SK-N-SH (cell line): ENCODE measurements around the gene TBX15. TPM values are rescaled to one million over a fixed set of nuclear protein-coding genes. Genes with fewer than 3 reads are reported as not detected.
"Not testable (repeated sequence)": the region's sequence is repeated elsewhere in the genome, so short reads cannot be mapped to it uniquely, and the experiment has no call there.

Experiments used
- CTCF ChIA-PET: fragments of 300-600, 350-600 bp; formaldehyde crosslinking; extraction: SDS; loops from one replicate; lab custom pipeline; 2021; lab: Yijun Ruan, JAX
- POLR2A ChIA-PET: fragments of 350-600 bp; sonication (Branson Sonifier 250); formaldehyde crosslinking; extraction: SDS; loops from one replicate; lab custom pipeline; 2020; ENCODE audit warnings: antibody characterized with exemption, inconsistent platforms; lab: Yijun Ruan, JAX
- DNase-seq: peaks from one replicate; pipeline ENCODE4 v3.0.0; 2012
- H2AFZ ChIP-seq: fragments of 200-600 bp; sonication (generic); 2 replicates; pipeline ENCODE4 v1.8.1; 2016; ENCODE audit warnings: antibody characterized with exemption, mild to moderate bottlenecking, low read depth
- H3F3A ChIP-seq: fragments of 200-600 bp; sonication (generic); replicated peaks from 2 replicates; pipeline ENCODE3; 2016; ENCODE audit warnings: antibody characterized with exemption, mild to moderate bottlenecking; ENCODE audit not compliant: insufficient read depth
- H3K27ac ChIP-seq, 2 experiments: fragments of 200-500 bp in 1 of 2; fragments of 200-600 bp in 1 of 2; sonication (Bioruptor generic) in 1 of 2; sonication (generic), shearing (Covaris generic) in 1 of 2; 2 replicates each; pipeline versions ENCODE4 v1.5.1 to v1.6.1; 2014 to 2016; ENCODE audit warnings: low read depth in 2 of 2, inconsistent platforms in 1 of 2, low read length in 1 of 2, mild to moderate bottlenecking in 1 of 2, mixed read lengths in 1 of 2
- H3K27me3 ChIP-seq: fragments of 200-600 bp; sonication (generic), shearing (Covaris generic); 2 replicates; pipeline ENCODE4 v1.6.1; 2016; ENCODE audit warnings: mixed run types; ENCODE audit not compliant: insufficient read depth
- H3K36me3 ChIP-seq, 2 experiments: fragments of 200-500 bp in 1 of 2; fragments of 200-600 bp in 1 of 2; sonication (Bioruptor generic) in 1 of 2; sonication (generic) in 1 of 2; replicated peaks in 1 of 2; 2 replicates each; pipeline versions ENCODE3 to v1.5.1; 2014 to 2016; ENCODE audit warnings: low read length in 1 of 2, mild to moderate bottlenecking in 1 of 2; ENCODE audit not compliant: insufficient read depth in 2 of 2, control insufficient read depth in 1 of 2
- H3K4me1 ChIP-seq, 2 experiments: fragments of 200-500 bp in 1 of 2; fragments of 200-600 bp in 1 of 2; sonication (Bioruptor generic) in 1 of 2; sonication (generic), shearing (Covaris generic) in 1 of 2; 2 replicates each; pipeline versions ENCODE4 v1.5.1 to v1.6.1; 2014 to 2016; ENCODE audit warnings: low read depth in 1 of 2, low read length in 1 of 2, mixed run types in 1 of 2; ENCODE audit not compliant: insufficient read depth in 2 of 2, control insufficient read depth in 1 of 2
- H3K4me2 ChIP-seq: fragments of 200-600 bp; sonication (generic), shearing (Covaris generic); 2 replicates; pipeline ENCODE4 v1.6.1; 2017; ENCODE audit warnings: mixed run types
- H3K4me3 ChIP-seq, 2 experiments: fragments of 200-500 bp in 1 of 2; fragments of 200-600 bp in 1 of 2; sonication (Bioruptor generic) in 1 of 2; sonication (generic), shearing (Covaris generic) in 1 of 2; 2 replicates each; pipeline versions ENCODE4 v1.5.1 to v1.8.1; 2014 to 2016; ENCODE audit warnings: low read depth in 2 of 2, inconsistent platforms in 1 of 2, low read length in 1 of 2, mild to moderate bottlenecking in 1 of 2, mixed read lengths in 1 of 2, moderate library complexity in 1 of 2
- H3K79me2 ChIP-seq: fragments of 200-600 bp; sonication (generic); 2 replicates; pipeline ENCODE4 v1.8.1; 2017; ENCODE audit warnings: mild to moderate bottlenecking; ENCODE audit not compliant: insufficient read depth
- H3K9ac ChIP-seq: fragments of 200-600 bp; sonication (generic); 2 replicates; pipeline ENCODE4 v1.6.1; 2017; ENCODE audit warnings: mixed run types
- H3K9me2 ChIP-seq: fragments of 200-600 bp; sonication (generic); 2 replicates; pipeline ENCODE4 v1.6.1; 2017; ENCODE audit warnings: mixed run types
- H3K9me3 ChIP-seq: fragments of 200-600 bp; sonication (generic); 2 replicates; pipeline ENCODE4 v1.6.1; 2017; ENCODE audit warnings: mixed run types, mild to moderate bottlenecking, moderate library complexity
- H4K20me1 ChIP-seq: fragments of 200-600 bp; sonication (generic); 2 replicates; pipeline ENCODE4 v1.6.1; 2017; ENCODE audit warnings: mild to moderate bottlenecking, mixed run types; ENCODE audit not compliant: insufficient read depth
- NRF1 ChIP-seq: IDR thresholded peaks from 2 replicates; pipeline ENCODE4 v1.6.1; 2012; ENCODE audit warnings: low read depth, mild to moderate bottlenecking, low read length
- PBX3 ChIP-seq: IDR thresholded peaks from 2 replicates; pipeline ENCODE4; 2012
- USF1 ChIP-seq: IDR thresholded peaks from 2 replicates; pipeline ENCODE4 v1.4.0; 2012; ENCODE audit warnings: low read depth, borderline replicate concordance
- WGBS: methylation state at CpG from one replicate; pipeline ENCODE4 v1.1.6; 2017; ENCODE audit warnings: low lambda C conversion rate; 5-methylcytosine and 5-hydroxymethylcytosine counted together
- polyA plus RNA-seq, 3 experiments: library from polyadenylated mRNA; depleted of rRNA; stranded (reverse); fragments of >200 nt; gene quantifications; 2 replicates each; pipeline ENCODE4 v1.2.3, GENCODE V29; 2012

The TBX15 gene
- polyA plus RNA-seq, 1 of the 3 experiments (the other 2 are of a cell fraction), result 0.02 TPM

- Histone ChIP-seq H4K20me1 (no peaks in the 10 kb centered on the region), H3K79me2 (no peaks in the 10 kb centered on the region), H3K9me3 (no peaks in the 10 kb centered on the region)
- TF ChIP-seq NRF1 (no peak), PBX3 (no peak)
- TF ChIP-seq, all 33 proteins: peak for 0
- no peaks in the 10 kb centered on the region for H3K9me2 ChIP-seq
- CTCF ChIA-PET, result no interaction called here
- no peak for DNase-seq
- no peaks in the 10 kb centered on the region for H3K4me1 ChIP-seq
- no peaks in the 10 kb centered on the region for H3K36me3 ChIP-seq
- H3K27me3 ChIP-seq, result 0 out of 2 replicates have a peak, but pooled peaks cover 4% of the 10 kb centered on the region
- H3K4me2 ChIP-seq, result no peak overlapping the region
- H3K27ac ChIP-seq, result no peak overlapping the region
- no peak overlapping the region for H3K9ac ChIP-seq
- POLR2A ChIA-PET, result no interaction called here
- no peaks in the 10 kb centered on the region for H3F3A ChIP-seq
- no peak overlapping the region for H3K4me3 ChIP-seq
- WGBS, result 13% methylated on average over 6 of the region's 6 CpGs
- no peak overlapping the region for H2AFZ ChIP-seq
These were observed 69.8 kb downstream of the TBX15 start for GRCh38 chr1:118918230-118918939.

GRCh38 chr1:118916346-118916745 lies 71.8 kb downstream of the TBX15 start:
- H3K4me3 ChIP-seq, H4K20me1 ChIP-seq, H3K36me3 ChIP-seq, H3K9ac ChIP-seq, H3K79me2 ChIP-seq, H2AFZ ChIP-seq, DNase-seq, CTCF ChIA-PET, H3K27ac ChIP-seq, H3K4me1 ChIP-seq, H3K9me2 ChIP-seq, POLR2A ChIA-PET, H3K27me3 ChIP-seq, H3F3A ChIP-seq, H3K4me2 ChIP-seq, H3K9me3 ChIP-seq: not testable (repeated sequence)
- WGBS, result 15% methylated on average over 4 of the region's 4 CpGs

- Histone ChIP-seq H3F3A (no peaks in the 10 kb centered on the region), H3K79me2 (no peaks in the 10 kb centered on the region), H3K36me3 (no peaks in the 10 kb centered on the region), H3K9ac (no peak overlapping the region), H3K4me1 (no peaks in the 10 kb centered on the region), H3K27me3 (no peaks in the 10 kb centered on the region), H3K9me2 (no peaks in the 10 kb centered on the region), H2AFZ (no peak overlapping the region), H3K4me3 (no peak overlapping the region), H3K4me2 (no peak overlapping the region), H4K20me1 (no peaks in the 10 kb centered on the region), H3K27ac (no peak overlapping the region), H3K9me3 (no peaks in the 10 kb centered on the region)
- CTCF ChIA-PET, result no interaction called here
- POLR2A ChIA-PET, result no interaction called here
- WGBS, result 2% methylated on average over 2 of the region's 2 CpGs
- no peak for TF ChIP-seq USF1
- DNase-seq, result no peak
These were observed 73.6 kb downstream of the TBX15 start for GRCh38 chr1:118914379-118915161.
